ENCODE measurements around the gene PXDC1. TPM values are rescaled to one million over a fixed set of nuclear protein-coding genes. Genes with fewer than 3 reads are reported as not detected.
"Not testable (repeated sequence)": the region's sequence is repeated elsewhere in the genome, so short reads cannot be mapped to it uniquely, and the experiment has no call there.

Gene PXDC1
- total RNA-seq, 1 donor from 2014 or later, result 41.0 TPM

DNA sequence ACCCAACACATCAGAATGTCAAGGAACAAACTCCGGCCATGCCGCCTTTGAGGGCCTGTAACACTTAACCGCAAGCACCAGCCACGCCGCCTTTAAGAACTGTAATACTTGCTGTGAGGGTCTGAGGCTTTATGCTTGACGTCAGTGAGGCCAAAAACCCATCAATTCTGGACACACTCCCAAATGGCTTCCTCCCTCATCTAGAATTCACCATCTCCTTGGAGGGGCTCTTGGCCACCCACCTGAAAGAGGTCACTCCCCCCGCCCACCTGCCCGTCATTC lies 10.4 kb upstream of the PXDC1 start:
- Mint-ChIP-seq H3K4me1 (ENCODE audit: unreplicated experiment) (peaks cover 15% of the 10 kb centered on the region), H3K27ac (ENCODE audit: unreplicated experiment) (no peak overlapping the region), H3K36me3 (ENCODE audit: low read depth, unreplicated experiment) (no peaks in the 10 kb centered on the region), H3K9me3 (ENCODE audit: unreplicated experiment) (no peaks in the 10 kb centered on the region), H3K27me3 (ENCODE audit: unreplicated experiment) (peaks cover 2% of the 10 kb centered on the region), H3K4me3 (ENCODE audit: unreplicated experiment) (no peak overlapping the region)
- DNase-seq (ENCODE audit: low spot score), result no peak
- no peak for TF ChIP-seq CTCF (IDR thresholded peaks at IDR 0.05; ENCODE audit: unreplicated experiment)

- H3K27ac Mint-ChIP-seq (ENCODE audit: unreplicated experiment), result no peak overlapping the region
- H3K4me1 Mint-ChIP-seq (ENCODE audit: unreplicated experiment), result peaks cover 3% of the 10 kb centered on the region
- no peaks in the 10 kb centered on the region for H3K9me3 Mint-ChIP-seq (ENCODE audit: unreplicated experiment)
- H3K4me3 Mint-ChIP-seq (ENCODE audit: unreplicated experiment), result no peak overlapping the region
- DNase-seq (ENCODE audit: low spot score), result no peak
- peaks cover 2% of the 10 kb centered on the region for H3K27me3 Mint-ChIP-seq (ENCODE audit: unreplicated experiment)
- no peak for TF ChIP-seq CTCF (IDR thresholded peaks at IDR 0.05; ENCODE audit: unreplicated experiment)
- H3K36me3 Mint-ChIP-seq (ENCODE audit: low read depth, unreplicated experiment), result no peaks in the 10 kb centered on the region
These were observed 8.2 kb upstream of the PXDC1 start for GRCh38 chr6:3759646-3760232.

DNA sequence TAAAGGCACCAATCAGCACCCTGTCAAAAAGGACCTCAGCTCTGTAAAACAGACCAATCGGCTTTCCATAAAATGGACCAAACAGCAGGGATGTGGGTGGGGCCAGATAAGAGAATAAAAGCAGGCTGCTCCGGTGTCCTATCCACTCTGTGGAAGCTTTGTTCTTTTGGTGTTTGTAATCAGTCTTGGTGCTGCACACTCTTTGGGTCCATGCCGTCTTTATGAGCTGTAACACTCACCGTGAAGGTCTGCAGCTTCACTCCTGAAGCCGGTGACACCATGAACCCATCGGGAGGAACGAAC lies 7.3 kb upstream of the PXDC1 start:
- Mint-ChIP-seq H3K36me3 (ENCODE audit: low read depth, unreplicated experiment) (no peaks in the 10 kb centered on the region), H3K27ac (ENCODE audit: unreplicated experiment) (no peak overlapping the region)
- TF ChIP-seq CTCF (IDR thresholded peaks at IDR 0.05; ENCODE audit: unreplicated experiment), result no peak

DNA sequence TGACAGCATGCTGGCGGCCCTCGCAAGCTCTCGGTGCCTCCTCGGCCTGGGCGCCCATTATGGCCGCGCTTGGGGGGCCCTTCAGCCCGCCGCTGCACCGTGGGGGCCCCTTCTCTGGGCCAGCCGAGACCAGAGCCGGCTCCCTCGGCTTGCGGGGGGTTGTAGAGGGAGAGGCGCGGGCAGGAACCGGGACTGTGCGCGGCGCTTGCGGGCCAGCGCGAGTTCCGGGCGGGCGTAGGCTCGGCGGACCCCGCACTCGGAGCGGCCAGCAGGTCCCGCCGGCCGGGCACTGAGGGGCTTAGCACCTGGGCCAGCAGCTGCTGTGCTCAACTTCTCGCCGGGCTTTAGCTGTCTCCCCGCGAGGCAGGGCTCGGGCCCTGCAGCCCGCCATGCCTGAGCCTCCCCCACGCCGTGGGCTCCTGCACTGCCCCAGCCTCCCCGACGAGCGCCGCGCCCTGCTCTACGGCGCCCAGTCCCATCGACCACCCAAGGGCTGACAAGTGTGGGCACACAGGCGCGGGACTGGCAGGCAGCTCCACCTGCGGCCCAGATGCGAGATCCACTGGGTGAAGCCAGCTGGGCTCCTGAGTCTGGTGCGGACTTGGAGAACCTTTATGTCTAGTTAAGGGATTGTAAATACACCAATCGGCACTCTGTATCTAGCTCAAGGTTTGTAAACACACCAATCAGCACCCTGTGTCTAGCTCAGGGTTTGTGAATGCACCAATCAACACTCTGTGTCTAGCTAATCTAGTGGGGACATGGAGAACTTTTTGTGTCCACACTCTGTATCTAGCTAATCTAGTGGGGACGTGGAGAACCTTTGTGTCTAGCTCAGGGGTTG lies 6.7 kb upstream of the PXDC1 start:
- H3K9me3 Mint-ChIP-seq (ENCODE audit: unreplicated experiment); H3K4me3 Mint-ChIP-seq (ENCODE audit: unreplicated experiment); H3K36me3 Mint-ChIP-seq (ENCODE audit: low read depth, unreplicated experiment); H3K27ac Mint-ChIP-seq (ENCODE audit: unreplicated experiment); H3K27me3 Mint-ChIP-seq (ENCODE audit: unreplicated experiment); DNase-seq (ENCODE audit: low spot score): not testable (repeated sequence)
- peaks cover 13% of the 10 kb centered on the region for H3K4me1 Mint-ChIP-seq (ENCODE audit: unreplicated experiment)

More for the DNA sequence above, 7.3 kb upstream of the PXDC1 start:
- no peaks in the 10 kb centered on the region for H3K9me3 Mint-ChIP-seq (ENCODE audit: unreplicated experiment)
- H3K4me1 Mint-ChIP-seq (ENCODE audit: unreplicated experiment), result peaks cover 7% of the 10 kb centered on the region
- no peak overlapping the region for H3K4me3 Mint-ChIP-seq (ENCODE audit: unreplicated experiment)
- DNase-seq (ENCODE audit: low spot score), result no peak
- H3K27me3 Mint-ChIP-seq (ENCODE audit: unreplicated experiment), result peaks cover 2% of the 10 kb centered on the region

- H3K4me3 Mint-ChIP-seq (ENCODE audit: unreplicated experiment), result no peak overlapping the region
- no peak for TF ChIP-seq CTCF (IDR thresholded peaks at IDR 0.05; ENCODE audit: unreplicated experiment)
- peaks cover 8% of the 10 kb centered on the region for H3K27me3 Mint-ChIP-seq (ENCODE audit: unreplicated experiment)
- H3K9me3 Mint-ChIP-seq (ENCODE audit: unreplicated experiment), result no peaks in the 10 kb centered on the region
- H3K27ac Mint-ChIP-seq (ENCODE audit: unreplicated experiment), result no peak overlapping the region
- no peak for DNase-seq (ENCODE audit: low spot score)
- no peaks in the 10 kb centered on the region for H3K36me3 Mint-ChIP-seq (ENCODE audit: low read depth, unreplicated experiment)
- peaks cover 20% of the 10 kb centered on the region for H3K4me1 Mint-ChIP-seq (ENCODE audit: unreplicated experiment)
These were observed 5.7 kb upstream of the PXDC1 start for GRCh38 chr6:3757241-3757641.
